HG03066 (cell line): ENCODE data around the gene SMG1.
"Not testable (repeated sequence)": the region's sequence is repeated elsewhere in the genome, so short reads cannot be mapped to it uniquely, and the experiment has no call there.

Source experiments
- ATAC-seq: cut with Tn5 transposase; IDR thresholded peaks from one replicate; pipeline ENCODE4 v1.9.1; 2021; ENCODE audit warnings: low read depth; ENCODE audit not compliant: unreplicated experiment

The SMG1 gene

GRCh38 chr16:18936727-18937340 is 10.6 kb upstream of the SMG1 start:
- ATAC-seq: no peak

- ATAC-seq: no peak
Observed at GRCh38 chr16:18933501-18933900, 7.3 kb upstream of the SMG1 start.

- ATAC-seq: no peak
Observed at GRCh38 chr16:18932243-18932987, 6.2 kb upstream of the SMG1 start.

- ATAC-seq: no peak
Observed at GRCh38 chr16:18931756-18932155, 5.5 kb upstream of the SMG1 start.

GRCh38 chr16:18930095-18930494 is 3.9 kb upstream of the SMG1 start:
- not testable (repeated sequence) for ATAC-seq

GRCh38 chr16:18928073-18928472 is 1.9 kb upstream of the SMG1 start:
- not testable (repeated sequence) for ATAC-seq

- peak; percentile 46 for ATAC-seq
Observed at GRCh38 chr16:18925215-18925985, 808 bp downstream of the SMG1 start.

GRCh38 chr16:18923935-18924334 is 2.3 kb downstream of the SMG1 start:
- not testable (repeated sequence) for ATAC-seq

GRCh38 chr16:18923124-18923523 is 3.1 kb downstream of the SMG1 start:
- ATAC-seq: not testable (repeated sequence)

- ATAC-seq: not testable (repeated sequence)
Observed at GRCh38 chr16:18909585-18909984, 16.6 kb downstream of the SMG1 start.

GRCh38 chr16:18908716-18909115 is 17.5 kb downstream of the SMG1 start:
- not testable (repeated sequence) for ATAC-seq

- ATAC-seq: not testable (repeated sequence)
Observed at GRCh38 chr16:18902778-18903177, 23.4 kb downstream of the SMG1 start.

- not testable (repeated sequence) for ATAC-seq
Observed at GRCh38 chr16:18902044-18902443, 24.2 kb downstream of the SMG1 start.

GRCh38 chr16:18901194-18901593 is 25.0 kb downstream of the SMG1 start:
- not testable (repeated sequence) for ATAC-seq

- not testable (repeated sequence) for ATAC-seq
Observed at GRCh38 chr16:18884456-18884855, 41.8 kb downstream of the SMG1 start.

GRCh38 chr16:18877734-18878133 is 48.5 kb downstream of the SMG1 start:
- ATAC-seq: not testable (repeated sequence)

- ATAC-seq: not testable (repeated sequence)
Observed at GRCh38 chr16:18877259-18877658, 48.9 kb downstream of the SMG1 start.

- not testable (repeated sequence) for ATAC-seq
Observed at GRCh38 chr16:18876301-18876700, 49.9 kb downstream of the SMG1 start.

GRCh38 chr16:18869043-18869771 is 57.0 kb downstream of the SMG1 start:
- ATAC-seq: not testable (repeated sequence)

GRCh38 chr16:18866277-18866823 is 59.9 kb downstream of the SMG1 start:
- ATAC-seq: not testable (repeated sequence)
